T-helper 9 cell (primary cell): Measurements from ENCODE around the gene NTN1.

Source experiments
- DNase-seq: peaks from one replicate; pipeline ENCODE4 v3.0.0-alpha.2; 2020

NTN1 gene

GRCh38 chr17:9200699-9201359 lies 179.5 kb downstream of the NTN1 start:
- DNase-seq, result no peak

- no peak for DNase-seq
Observed at GRCh38 chr17:9202532-9202931, 181.2 kb downstream of the NTN1 start.

- DNase-seq, result no peak
Observed at GRCh38 chr17:9203771-9204425, 182.6 kb downstream of the NTN1 start.

GRCh38 chr17:9204637-9205329 lies 183.5 kb downstream of the NTN1 start:
- no peak for DNase-seq

GRCh38 chr17:9205520-9206409 lies 184.5 kb downstream of the NTN1 start:
- no peak for DNase-seq

- DNase-seq, result no peak
Observed at GRCh38 chr17:9206410-9206703, 185.0 kb downstream of the NTN1 start.

GRCh38 chr17:9206741-9207332 lies 185.5 kb downstream of the NTN1 start:
- DNase-seq, result no peak

GRCh38 chr17:9208381-9209105 lies 187.2 kb downstream of the NTN1 start:
- no peak for DNase-seq

GRCh38 chr17:9209347-9209746 lies 188.0 kb downstream of the NTN1 start:
- DNase-seq, result no peak

- no peak for DNase-seq
Observed at GRCh38 chr17:9209781-9210370, 188.6 kb downstream of the NTN1 start.

- DNase-seq, result no peak
Observed at GRCh38 chr17:9211133-9211765, 189.9 kb downstream of the NTN1 start.

- no peak for DNase-seq
Observed at GRCh38 chr17:9212376-9213302, 191.3 kb downstream of the NTN1 start.

- DNase-seq, result no peak
Observed at GRCh38 chr17:9213303-9213640, 192.0 kb downstream of the NTN1 start.

GRCh38 chr17:9215465-9215864 lies 194.2 kb downstream of the NTN1 start:
- no peak for DNase-seq

- no peak for DNase-seq
Observed at GRCh38 chr17:9217151-9218056, 196.1 kb downstream of the NTN1 start.

- DNase-seq, result no peak
Observed at GRCh38 chr17:9218064-9218635, 196.8 kb downstream of the NTN1 start.

- DNase-seq, result no peak
Observed at GRCh38 chr17:9218911-9219310, 197.6 kb downstream of the NTN1 start.

- DNase-seq, result no peak
Observed at GRCh38 chr17:9219631-9220397, 198.5 kb downstream of the NTN1 start.
